ENCODE measurements around the gene ANKRD13D.

GRCh38 chr11:67311051-67311555 lies 22.0 kb downstream of the ANKRD13D start:
- TF ChIP-seq CREB1 (CRISPR knock-in tag; IDR thresholded peaks at IDR 0.05; ENCODE audit: low read depth) = no peak
- no peak for TF ChIP-seq CTCF (conservative IDR thresholded peaks at IDR 0.05; ENCODE audit: low read depth in 2 of 2)
- TF ChIP-seq EZH2phosphoT487 (IDR thresholded peaks at IDR 0.05; ENCODE audit: unreplicated experiment) = no peak
- TF ChIP-seq EZH2 (IDR thresholded peaks at IDR 0.05; ENCODE audit: low read depth, unreplicated experiment) = no peak
- TF ChIP-seq REST (IDR thresholded peaks at IDR 0.05; ENCODE audit: unreplicated experiment) = no peak
